Immature natural killer cell (primary cell): ENCODE measurements around the gene NHS. TPM values are rescaled to one million over a fixed set of nuclear protein-coding genes. Genes with fewer than 3 reads are reported as not detected.

ENCODE experiments used
- DNase-seq, 3 donors: peaks; one replicate each; pipeline ENCODE4 v3.0.0; 2022; ENCODE audit warnings: mixed read lengths in 1 of 3
- H3K27ac Mint-ChIP-seq, 6 donors: one replicate each; pipeline ENCODE4 v1.8.0; 2020; ENCODE audit warnings: mixed read lengths in 6 of 6, mild to moderate bottlenecking in 5 of 6, inconsistent platforms in 4 of 6, moderate library complexity in 3 of 6
- H3K27me3 Mint-ChIP-seq, 3 donors: one replicate each; pipeline ENCODE4 v1.8.0; 2020 to 2021; ENCODE audit warnings: low read depth in 3 of 3, mild to moderate bottlenecking in 3 of 3, mixed read lengths in 3 of 3, moderate library complexity in 3 of 3, inconsistent platforms in 1 of 3
- H3K36me3 Mint-ChIP-seq, 3 donors: one replicate each; pipeline ENCODE4 v1.8.0; 2020; ENCODE audit warnings: mixed read lengths in 3 of 3, inconsistent platforms in 2 of 3, mild to moderate bottlenecking in 2 of 3
- H3K4me1 Mint-ChIP-seq, 2 donors: one replicate each; pipeline ENCODE4 v1.8.0; 2020; ENCODE audit warnings: inconsistent platforms in 2 of 2, mild to moderate bottlenecking in 2 of 2, mixed read lengths in 2 of 2, moderate library complexity in 1 of 2
- H3K4me3 Mint-ChIP-seq, 5 donors: one replicate each; pipeline ENCODE4 v1.8.0; 2020; ENCODE audit warnings: mild to moderate bottlenecking in 5 of 5, mixed read lengths in 5 of 5, inconsistent platforms in 3 of 5, moderate library complexity in 3 of 5
- H3K9me3 Mint-ChIP-seq, 6 donors: one replicate each; pipeline ENCODE4 v1.8.0; 2020; ENCODE audit warnings: mild to moderate bottlenecking in 6 of 6, mixed read lengths in 6 of 6, inconsistent platforms in 4 of 6, moderate library complexity in 3 of 6
- polyA plus RNA-seq, 3 donors: library from polyadenylated mRNA; unstranded; fragments of 300-500 nt; fragmentation: Illumina TruSeq; gene quantifications; one replicate each; pipeline ENCODE4 v1.2.3, GENCODE V29; 2021

NHS gene
- polyA plus RNA-seq, 3 donors from 2014 or later, result 0.87 TPM; not detected in 2

DNA sequence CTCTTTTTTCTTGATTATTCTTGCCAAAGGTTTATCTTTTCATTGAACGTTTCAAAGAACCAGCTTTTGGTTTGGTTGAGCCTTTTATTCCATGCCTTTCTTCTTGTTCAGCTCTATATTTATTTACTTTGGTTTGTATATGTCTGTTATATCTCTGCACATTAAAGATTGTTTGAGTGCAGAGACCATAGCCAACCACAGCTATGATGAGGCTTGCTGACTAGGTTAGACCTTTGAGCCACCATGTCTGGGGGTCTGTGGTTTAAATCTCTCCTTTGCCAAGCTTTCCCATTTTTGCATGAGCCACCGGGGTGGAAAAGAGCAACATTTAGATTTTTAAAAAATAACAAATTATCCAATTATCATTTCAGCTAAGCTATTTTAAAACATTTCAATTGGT is 96.1 kb downstream of the NHS start:
- no peaks in the 10 kb centered on the region for H3K4me1 Mint-ChIP-seq
- H3K9me3 Mint-ChIP-seq, result peaks cover 0 to 4% (median 0%) of the 10 kb centered on the region in 6 donors
- H3K36me3 Mint-ChIP-seq, result no peaks in the 10 kb centered on the region
- H3K27ac Mint-ChIP-seq, result no peak overlapping the region
- peaks cover 0 to 5% (median 1%) of the 10 kb centered on the region in 3 donors for H3K27me3 Mint-ChIP-seq
- no peak for DNase-seq
- no peak overlapping the region for H3K4me3 Mint-ChIP-seq

DNA sequence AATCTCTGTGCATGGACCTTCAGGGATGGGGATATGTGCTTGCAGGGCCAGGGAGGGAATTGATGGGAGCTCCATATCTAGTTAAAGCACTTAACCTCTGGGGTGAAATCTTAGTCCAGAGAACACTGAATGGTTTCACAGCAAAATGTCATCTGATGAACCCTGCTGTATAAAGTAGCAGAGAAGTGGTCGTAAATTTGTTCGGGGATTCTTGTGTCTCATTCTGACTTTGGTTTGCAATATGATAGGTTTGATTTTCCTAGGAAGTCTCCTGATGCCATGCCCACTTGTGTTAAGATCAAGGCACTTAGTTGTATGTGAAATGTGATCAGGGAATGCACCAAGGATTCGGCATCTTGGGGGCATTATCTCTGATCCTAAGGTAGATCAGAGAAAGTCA is 96.9 kb downstream of the NHS start:
- no peak overlapping the region for H3K4me3 Mint-ChIP-seq
- H3K36me3 Mint-ChIP-seq, result no peaks in the 10 kb centered on the region
- no peak overlapping the region for H3K27ac Mint-ChIP-seq
- peaks cover 0 to 5% (median 1%) of the 10 kb centered on the region in 3 donors for H3K27me3 Mint-ChIP-seq
- peaks cover 0 to 4% (median 0%) of the 10 kb centered on the region in 6 donors for H3K9me3 Mint-ChIP-seq
- no peak for DNase-seq
- H3K4me1 Mint-ChIP-seq, result no peaks in the 10 kb centered on the region

DNA sequence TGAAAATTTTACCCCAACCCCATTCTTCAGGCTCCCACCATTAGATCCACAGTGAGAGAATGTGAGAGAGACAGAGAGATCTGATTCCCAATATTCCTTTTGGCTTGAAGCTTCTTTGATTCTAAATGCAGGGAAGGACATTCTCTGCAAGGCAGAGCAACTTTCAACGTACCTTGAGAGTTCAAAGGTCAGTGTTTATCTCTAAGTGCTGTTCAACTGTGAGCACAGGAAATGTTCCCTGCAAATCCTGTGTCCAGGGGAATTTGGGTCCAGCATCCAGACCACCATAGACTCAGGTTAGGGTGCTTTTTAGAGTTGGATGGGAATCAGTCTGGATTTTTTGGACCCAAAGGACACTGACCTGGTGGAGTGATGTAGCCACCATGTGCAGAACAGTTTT is 97.4 kb downstream of the NHS start:
- Mint-ChIP-seq H3K4me1 (no peaks in the 10 kb centered on the region), H3K9me3 (peaks cover 0 to 4% (median 0%) of the 10 kb centered on the region in 6 donors), H3K27ac (no peak overlapping the region), H3K36me3 (no peaks in the 10 kb centered on the region), H3K27me3 (peaks cover 0 to 5% (median 1%) of the 10 kb centered on the region in 3 donors), H3K4me3 (no peak overlapping the region)
- no peak for DNase-seq

DNA sequence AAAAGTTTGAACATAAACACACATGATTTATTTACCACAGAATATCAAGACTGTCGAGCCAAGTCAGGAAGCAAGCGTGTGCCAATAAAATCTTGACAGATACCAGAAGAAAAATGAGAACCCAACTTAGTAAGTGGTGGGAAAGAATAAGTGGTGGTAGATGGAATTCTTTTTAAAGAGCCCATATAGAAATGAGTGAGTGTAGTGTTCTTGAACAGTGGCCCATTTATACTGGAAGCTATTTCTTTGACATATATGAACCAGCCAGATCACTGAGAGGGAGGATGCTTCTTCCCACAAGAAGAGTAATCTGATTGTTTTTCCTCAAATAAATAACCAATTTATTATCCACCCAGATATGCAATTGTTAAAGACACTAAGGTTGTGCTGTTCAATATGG is 98.0 kb downstream of the NHS start:
- peaks cover 0 to 5% (median 0%) of the 10 kb centered on the region in 3 donors for H3K27me3 Mint-ChIP-seq
- H3K4me1 Mint-ChIP-seq, result no peaks in the 10 kb centered on the region
- no peak overlapping the region for H3K4me3 Mint-ChIP-seq
- H3K9me3 Mint-ChIP-seq, result peaks cover 0 to 4% (median 0%) of the 10 kb centered on the region in 6 donors
- no peak for DNase-seq
- H3K36me3 Mint-ChIP-seq, result no peaks in the 10 kb centered on the region
- H3K27ac Mint-ChIP-seq, result no peak overlapping the region

DNA sequence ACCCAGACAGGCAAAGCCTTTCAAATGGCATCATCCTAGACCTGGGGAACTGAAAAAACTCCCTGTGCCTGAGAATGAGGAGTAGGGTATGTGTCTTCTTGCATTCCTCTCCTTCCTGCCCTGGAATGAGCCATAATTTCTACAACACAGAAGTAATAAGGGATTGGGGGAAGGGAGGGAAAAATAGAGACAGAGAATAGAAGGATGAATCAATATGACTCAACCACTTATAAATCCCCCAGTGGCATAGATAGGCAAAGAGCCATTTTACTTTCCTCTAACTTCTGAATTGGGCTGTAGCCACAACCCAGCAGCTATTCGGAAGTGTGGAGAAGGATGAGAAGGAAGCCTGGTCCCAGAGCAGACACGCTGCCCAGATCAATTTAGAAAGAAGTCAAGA is 99.9 kb downstream of the NHS start:
- no peaks in the 10 kb centered on the region for H3K4me1 Mint-ChIP-seq
- H3K27ac Mint-ChIP-seq, result no peak overlapping the region
- H3K4me3 Mint-ChIP-seq, result no peak overlapping the region
- H3K27me3 Mint-ChIP-seq, result peaks cover 0 to 5% (median 0%) of the 10 kb centered on the region in 3 donors
- no peak for DNase-seq
- peaks cover 0 to 6% (median 0%) of the 10 kb centered on the region in 6 donors for H3K9me3 Mint-ChIP-seq
- H3K36me3 Mint-ChIP-seq, result no peaks in the 10 kb centered on the region

DNA sequence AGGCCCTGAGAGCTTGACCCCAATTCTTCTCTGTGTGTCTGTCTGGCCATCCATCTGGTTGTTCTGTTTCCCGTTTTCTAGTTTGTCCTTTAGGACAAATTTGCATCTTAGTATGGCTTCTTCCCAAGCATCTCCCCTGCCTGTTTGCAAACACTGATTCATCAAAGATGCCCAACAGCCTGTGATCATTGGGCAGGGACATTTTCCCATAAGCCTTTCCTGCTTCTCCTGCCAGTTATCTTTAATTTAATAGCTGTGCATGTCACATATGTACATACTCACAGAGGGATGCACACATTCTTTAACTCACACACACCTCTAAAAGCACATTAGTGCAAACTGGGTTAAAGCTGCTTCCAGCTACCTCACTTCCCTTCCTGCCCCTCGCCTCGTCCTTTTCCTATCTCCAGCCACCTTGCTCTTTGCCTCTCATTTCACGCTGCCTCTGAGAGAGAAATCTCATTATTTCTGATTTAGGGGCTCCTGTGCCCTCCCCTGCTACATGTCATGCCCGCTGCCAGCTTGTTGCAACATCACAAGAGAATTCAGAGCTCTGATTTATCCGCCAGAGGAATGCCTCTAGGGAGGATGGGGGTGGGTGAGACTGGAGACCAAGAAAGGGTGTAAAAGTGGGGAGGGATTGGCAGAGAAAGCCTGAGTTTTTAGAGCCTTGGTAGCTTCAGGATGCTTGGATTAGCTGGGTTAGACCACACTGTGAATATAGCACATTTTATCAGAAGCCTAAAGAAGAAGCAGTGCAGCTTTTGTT is 100.6 kb downstream of the NHS start:
- no peak overlapping the region for H3K4me3 Mint-ChIP-seq

DNA sequence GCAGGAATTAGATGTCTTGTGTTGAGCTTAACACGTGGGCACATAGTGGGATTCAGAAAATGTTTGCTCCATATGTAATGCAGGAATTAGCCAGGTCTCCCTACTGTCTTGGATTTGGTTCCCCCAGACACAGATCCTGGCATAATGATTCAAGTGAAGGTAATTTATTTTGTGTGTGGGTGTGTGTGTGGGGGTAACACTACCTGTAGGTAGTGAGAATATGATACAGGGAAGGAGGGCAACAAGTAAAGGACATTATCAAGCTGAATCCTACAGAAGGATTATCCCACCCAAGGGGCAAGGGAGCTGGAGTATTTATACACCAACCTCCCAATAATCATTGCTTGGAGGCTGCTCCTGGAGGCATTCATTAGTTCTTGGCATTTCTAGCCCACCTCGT is 101.4 kb downstream of the NHS start:
- H3K36me3 Mint-ChIP-seq, result no peaks in the 10 kb centered on the region
- H3K4me1 Mint-ChIP-seq, result no peaks in the 10 kb centered on the region
- peaks cover 0 to 5% (median 0%) of the 10 kb centered on the region in 3 donors for H3K27me3 Mint-ChIP-seq
- DNase-seq, result no peak
- peaks cover 0 to 6% (median 0%) of the 10 kb centered on the region in 6 donors for H3K9me3 Mint-ChIP-seq
- no peak overlapping the region for H3K27ac Mint-ChIP-seq
- H3K4me3 Mint-ChIP-seq, result no peak overlapping the region

More for the DNA sequence above, 100.6 kb downstream of the NHS start:
- Mint-ChIP-seq H3K4me1 (no peaks in the 10 kb centered on the region), H3K9me3 (peaks cover 0 to 6% (median 0%) of the 10 kb centered on the region in 6 donors), H3K27me3 (peaks cover 0 to 5% (median 0%) of the 10 kb centered on the region in 3 donors), H3K27ac (no peak overlapping the region), H3K36me3 (no peaks in the 10 kb centered on the region)
- DNase-seq, result no peak

DNA sequence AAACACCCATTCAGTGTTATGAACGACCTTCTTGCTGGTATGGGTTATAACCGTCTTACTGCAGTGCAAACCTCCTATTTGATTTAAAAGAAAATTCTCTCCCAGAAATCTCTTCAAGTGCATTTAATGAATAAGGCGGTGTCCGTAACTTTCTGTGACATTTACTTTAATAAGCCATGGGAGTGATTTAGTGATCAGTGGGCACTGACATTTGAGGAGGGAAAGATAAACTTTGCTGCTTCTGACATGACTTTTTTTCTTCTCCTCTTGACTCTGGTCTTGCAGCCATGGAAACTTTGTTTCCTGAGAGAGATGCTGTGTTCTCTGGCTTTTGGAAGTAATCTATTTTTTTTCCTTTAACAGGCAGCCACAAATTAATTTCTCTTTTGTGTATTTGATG is 106.1 kb downstream of the NHS start:
- H3K27ac Mint-ChIP-seq, result no peak overlapping the region
- no peak overlapping the region for H3K4me3 Mint-ChIP-seq
- H3K36me3 Mint-ChIP-seq, result no peaks in the 10 kb centered on the region
- H3K27me3 Mint-ChIP-seq, result peaks cover 0 to 2% (median 2%) of the 10 kb centered on the region in 3 donors
- H3K9me3 Mint-ChIP-seq, result peaks cover 0 to 2% (median 0%) of the 10 kb centered on the region in 6 donors
- H3K4me1 Mint-ChIP-seq, result no peaks in the 10 kb centered on the region
- DNase-seq, result no peak

DNA sequence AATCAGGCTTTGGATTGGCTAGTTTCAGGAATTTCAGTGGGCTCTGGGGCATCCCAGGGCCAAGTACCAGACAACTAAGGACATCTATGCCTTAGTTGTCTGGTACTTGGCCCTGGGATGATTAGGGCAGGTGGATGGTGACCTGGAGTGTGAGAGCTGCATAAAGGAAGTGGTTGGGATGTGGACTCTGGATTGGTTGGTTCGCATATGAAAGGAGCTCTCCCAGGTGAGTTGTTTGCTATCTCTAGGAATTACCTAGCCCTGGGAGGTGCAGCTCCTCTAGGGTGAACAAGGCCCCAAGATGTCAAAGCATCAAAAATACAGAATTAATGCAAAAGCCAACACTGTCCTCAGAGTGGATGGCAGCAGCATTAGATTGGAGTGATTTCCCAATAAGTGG is 109.6 kb downstream of the NHS start:
- Mint-ChIP-seq H3K4me1 (no peaks in the 10 kb centered on the region), H3K4me3 (no peak overlapping the region), H3K27ac (no peak overlapping the region), H3K9me3 (no peaks in the 10 kb centered on the region), H3K36me3 (no peaks in the 10 kb centered on the region), H3K27me3 (peaks cover 0 to 3% (median 2%) of the 10 kb centered on the region in 3 donors)
- DNase-seq, result no peak

DNA sequence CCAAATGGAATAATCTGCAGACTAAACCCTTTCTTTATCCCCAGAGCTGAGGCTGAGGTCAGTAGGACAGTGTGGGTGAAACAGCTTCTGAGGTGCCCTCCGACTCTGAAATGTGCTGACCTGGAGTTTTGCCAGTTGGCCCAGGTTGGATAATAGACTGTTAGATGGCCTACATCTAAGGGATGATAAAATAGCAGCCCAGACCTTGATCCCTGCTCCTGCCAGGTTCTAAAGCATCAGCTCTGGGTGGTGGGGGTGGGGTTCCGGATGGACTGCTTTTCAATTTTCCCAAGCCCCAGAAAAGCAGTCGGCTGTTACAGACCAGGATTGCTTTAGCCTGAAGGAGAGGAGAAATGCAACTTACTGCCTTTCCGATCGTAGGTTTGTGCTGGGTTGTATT is 110.4 kb downstream of the NHS start:
- Mint-ChIP-seq H3K4me3 (no peak overlapping the region), H3K36me3 (no peaks in the 10 kb centered on the region), H3K27me3 (peaks cover 0 to 3% (median 2%) of the 10 kb centered on the region in 3 donors), H3K4me1 (no peaks in the 10 kb centered on the region), H3K9me3 (no peaks in the 10 kb centered on the region), H3K27ac (no peak overlapping the region)
- no peak for DNase-seq

DNA sequence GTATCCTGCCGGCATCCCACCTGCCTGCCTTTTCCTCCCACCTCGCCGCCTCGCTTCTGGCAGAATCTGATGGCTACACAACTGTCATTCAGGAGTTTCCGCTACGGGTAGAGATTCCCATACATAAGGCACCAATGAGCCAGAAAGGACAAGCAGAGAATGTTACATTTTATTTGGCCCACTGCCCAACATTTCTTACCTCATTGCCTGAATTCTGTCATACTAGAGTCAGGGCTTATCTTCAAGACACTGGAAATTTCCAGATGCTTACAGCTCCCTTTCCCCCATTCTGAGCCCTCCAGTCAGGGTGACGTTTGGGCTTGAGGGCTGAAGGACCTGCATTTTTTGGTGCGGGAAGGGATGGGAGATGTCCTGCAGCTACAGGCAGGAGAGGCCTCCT is 113.0 kb downstream of the NHS start:
- H3K27me3 Mint-ChIP-seq, result peaks cover 2 to 6% (median 3%) of the 10 kb centered on the region in 3 donors
- no peaks in the 10 kb centered on the region for H3K36me3 Mint-ChIP-seq
- H3K27ac Mint-ChIP-seq, result no peak overlapping the region
- H3K4me3 Mint-ChIP-seq, result no peak overlapping the region
- H3K9me3 Mint-ChIP-seq, result peaks cover 0 to 6% (median 0%) of the 10 kb centered on the region in 6 donors
- no peak for DNase-seq
- no peaks in the 10 kb centered on the region for H3K4me1 Mint-ChIP-seq

DNA sequence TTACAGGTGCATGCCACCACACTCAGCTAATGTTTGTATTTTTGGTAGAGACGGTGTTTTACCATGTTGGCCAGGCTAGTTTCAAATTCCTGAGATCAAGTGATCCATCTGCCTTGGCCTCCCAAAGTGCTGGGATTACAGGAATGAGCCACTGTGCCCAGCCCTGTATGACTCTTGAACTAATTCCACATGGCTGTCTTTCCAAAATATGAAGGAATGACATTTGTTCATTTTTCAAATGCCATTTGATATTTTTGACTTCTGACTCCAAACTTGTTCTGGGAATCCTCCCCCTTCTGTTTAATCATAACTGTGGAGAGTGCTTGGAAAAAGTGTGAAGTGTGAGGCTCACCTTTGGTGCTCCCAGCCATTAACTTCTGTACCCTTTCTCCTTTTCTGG is 119.2 kb downstream of the NHS start:
- peaks cover 0 to 4% (median 3%) of the 10 kb centered on the region in 3 donors for H3K27me3 Mint-ChIP-seq
- H3K27ac Mint-ChIP-seq, result no peak overlapping the region
- no peaks in the 10 kb centered on the region for H3K36me3 Mint-ChIP-seq
- no peaks in the 10 kb centered on the region for H3K4me1 Mint-ChIP-seq
- no peak overlapping the region for H3K4me3 Mint-ChIP-seq
- no peak for DNase-seq
- peaks cover 0 to 10% (median 0%) of the 10 kb centered on the region in 6 donors for H3K9me3 Mint-ChIP-seq

DNA sequence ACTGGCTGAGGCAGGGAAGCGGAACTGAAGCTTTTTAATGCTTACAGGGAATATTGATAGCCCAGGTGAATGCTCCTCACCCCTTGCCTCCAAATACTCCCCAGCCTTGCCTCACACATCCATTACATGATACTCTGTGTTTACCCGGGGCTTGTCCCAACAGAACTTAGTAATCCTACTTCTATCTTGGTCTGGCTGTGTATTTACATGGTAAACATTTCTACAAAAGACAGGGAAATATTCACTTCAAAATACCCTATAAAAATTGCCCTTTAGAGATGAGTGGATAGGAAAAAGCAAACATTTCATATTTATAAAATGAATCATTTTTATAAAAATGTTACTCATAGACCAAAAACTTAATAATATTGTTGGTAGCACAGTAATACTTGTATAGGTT is 120.1 kb downstream of the NHS start:
- H3K9me3 Mint-ChIP-seq, result peaks cover 0 to 11% (median 0%) of the 10 kb centered on the region in 6 donors
- no peak overlapping the region for H3K27ac Mint-ChIP-seq
- H3K36me3 Mint-ChIP-seq, result no peaks in the 10 kb centered on the region
- H3K27me3 Mint-ChIP-seq, result peaks cover 0 to 7% (median 3%) of the 10 kb centered on the region in 3 donors
- DNase-seq, result no peak
- H3K4me3 Mint-ChIP-seq, result no peak overlapping the region
- H3K4me1 Mint-ChIP-seq, result no peaks in the 10 kb centered on the region

DNA sequence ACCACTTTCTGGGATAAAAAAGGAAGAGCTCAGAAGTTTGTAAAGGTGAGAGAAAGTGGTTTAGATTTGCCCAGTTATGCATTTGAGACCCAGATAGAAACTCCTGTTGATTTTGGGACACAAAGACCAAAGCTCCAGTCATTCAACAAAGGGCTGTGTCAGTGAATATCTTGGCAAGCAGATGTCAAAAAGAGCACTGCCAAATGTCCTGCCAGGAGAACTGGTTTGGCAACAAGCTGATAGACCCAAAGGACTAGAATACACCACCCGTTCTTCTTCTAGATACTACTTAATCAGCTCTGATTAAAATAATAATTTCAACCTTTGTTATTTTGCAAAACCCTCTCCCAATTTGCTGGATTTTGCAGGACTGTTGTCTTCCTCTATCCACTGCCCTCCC is 121.4 kb downstream of the NHS start:
- no peak for DNase-seq
- Mint-ChIP-seq H3K4me1 (no peaks in the 10 kb centered on the region), H3K27me3 (peaks cover 2 to 7% (median 3%) of the 10 kb centered on the region in 3 donors), H3K27ac (no peak overlapping the region), H3K9me3 (peaks cover 0 to 8% (median 0%) of the 10 kb centered on the region in 6 donors), H3K4me3 (no peak overlapping the region), H3K36me3 (no peaks in the 10 kb centered on the region)

DNA sequence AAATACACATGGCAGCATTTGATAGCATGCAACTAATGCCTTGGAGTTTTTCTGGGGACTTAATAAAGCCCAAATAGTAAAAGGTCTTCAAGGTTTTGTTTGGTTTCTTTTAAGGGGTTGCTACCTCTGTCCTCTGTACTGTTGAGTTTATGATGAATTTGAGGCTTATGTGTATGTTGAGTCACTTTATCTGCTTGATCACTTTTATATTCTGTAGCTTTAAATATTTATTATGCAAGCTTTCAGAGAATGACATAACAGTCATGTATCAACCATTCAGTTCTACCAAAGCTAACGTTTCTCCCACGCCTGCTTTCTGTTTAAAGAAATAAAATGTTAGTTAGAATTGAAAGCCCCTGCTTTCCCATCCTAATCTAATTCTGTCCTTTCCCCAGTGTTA is 122.2 kb downstream of the NHS start:
- Mint-ChIP-seq H3K27ac (no peak overlapping the region), H3K4me1 (no peaks in the 10 kb centered on the region), H3K4me3 (no peak overlapping the region), H3K36me3 (no peaks in the 10 kb centered on the region), H3K9me3 (peaks cover 0 to 5% (median 0%) of the 10 kb centered on the region in 6 donors), H3K27me3 (peaks cover 1 to 3% (median 2%) of the 10 kb centered on the region in 3 donors)
- no peak for DNase-seq
